GM19240 (cell line): ENCODE results near the gene TFEB.

Source experiments
- DNase-seq: peaks from one replicate; pipeline ENCODE4 v3.0.0; 2011; ENCODE audit warnings: low spot score; ENCODE audit not compliant: insufficient read length

The TFEB gene

DNA sequence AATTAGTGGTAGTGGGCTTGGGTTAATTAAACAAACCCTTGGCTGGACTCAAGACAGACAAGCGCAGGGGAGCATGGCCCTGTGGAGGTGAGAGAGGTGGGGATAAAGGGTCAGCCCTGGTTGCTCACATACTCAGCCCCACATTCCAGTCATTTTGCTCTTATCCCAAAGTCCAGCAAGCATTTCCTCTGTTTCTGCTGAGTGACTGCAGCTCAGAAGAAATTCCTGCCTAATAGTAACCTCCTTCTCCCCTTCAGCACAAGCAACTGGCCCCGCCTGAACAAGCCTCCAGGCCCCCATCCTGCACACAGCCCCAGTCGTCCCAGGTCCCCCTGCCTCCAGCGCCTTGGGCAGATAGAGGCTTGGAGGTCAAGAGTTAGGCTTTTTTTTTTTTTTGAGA lies 3.6 kb upstream of the TFEB start:
- no peak for DNase-seq

DNA sequence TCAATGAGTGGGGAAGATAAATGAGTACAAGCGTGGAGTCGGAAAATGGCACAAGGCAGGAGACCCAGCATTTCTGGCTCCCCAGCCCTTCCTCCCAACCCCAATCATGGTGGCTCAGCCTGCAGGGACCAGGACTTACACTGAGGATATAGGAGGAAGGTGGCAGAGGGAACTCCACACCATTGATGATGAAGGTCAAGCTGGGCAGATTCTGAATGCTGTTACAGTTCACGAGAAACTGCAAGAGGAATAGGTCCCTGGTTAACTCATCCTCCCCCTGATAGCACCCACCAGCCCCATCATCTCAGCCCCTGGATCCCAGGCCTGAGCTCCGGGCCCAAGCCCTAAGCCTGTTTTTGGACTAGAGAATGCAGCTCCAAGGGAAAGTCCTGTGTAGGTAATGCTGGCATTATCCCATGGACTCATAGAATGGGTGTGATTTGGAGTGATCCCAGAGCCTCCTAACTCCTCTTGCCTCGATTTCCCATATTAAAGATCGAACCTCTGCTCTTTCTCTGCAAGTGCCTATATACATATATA lies 2.3 kb upstream of the TFEB start:
- no peak for DNase-seq

DNA sequence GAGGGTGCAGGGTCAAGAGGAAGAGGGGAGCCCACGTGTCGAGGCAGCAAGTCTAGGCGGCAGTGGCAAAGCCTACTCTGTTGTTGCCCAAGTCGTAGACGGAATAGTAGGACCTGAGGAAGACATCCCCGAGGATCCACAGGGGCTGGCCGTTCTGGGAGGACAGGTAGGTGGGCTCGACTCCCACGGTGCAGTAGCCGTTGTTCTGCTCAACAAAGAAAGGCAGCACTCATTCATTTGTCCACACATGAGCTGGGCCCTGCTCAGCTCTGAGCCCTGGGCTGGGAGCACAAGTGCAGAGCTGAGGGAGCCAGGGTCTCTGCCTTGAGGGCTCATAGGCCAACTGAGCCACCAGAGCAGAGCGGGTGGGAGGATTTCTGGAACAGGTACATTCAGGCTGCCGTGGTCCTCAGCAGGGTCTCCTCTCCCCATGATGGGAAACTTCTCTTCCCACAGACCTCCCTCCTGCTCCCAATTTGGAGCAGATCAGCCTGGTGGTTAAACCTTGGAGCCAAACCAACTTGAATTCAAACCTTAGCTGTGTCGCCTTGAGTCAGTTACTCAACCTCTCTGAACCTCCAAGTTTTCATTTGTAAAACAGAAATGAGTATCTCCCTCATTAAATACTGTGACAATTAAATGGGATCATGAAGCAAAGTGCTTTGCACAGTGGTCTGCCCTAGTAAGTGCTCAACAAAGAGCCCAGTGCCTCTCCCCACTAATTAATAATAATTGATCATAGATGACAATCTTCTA lies 1.6 kb upstream of the TFEB start:
- no peak for DNase-seq

DNA sequence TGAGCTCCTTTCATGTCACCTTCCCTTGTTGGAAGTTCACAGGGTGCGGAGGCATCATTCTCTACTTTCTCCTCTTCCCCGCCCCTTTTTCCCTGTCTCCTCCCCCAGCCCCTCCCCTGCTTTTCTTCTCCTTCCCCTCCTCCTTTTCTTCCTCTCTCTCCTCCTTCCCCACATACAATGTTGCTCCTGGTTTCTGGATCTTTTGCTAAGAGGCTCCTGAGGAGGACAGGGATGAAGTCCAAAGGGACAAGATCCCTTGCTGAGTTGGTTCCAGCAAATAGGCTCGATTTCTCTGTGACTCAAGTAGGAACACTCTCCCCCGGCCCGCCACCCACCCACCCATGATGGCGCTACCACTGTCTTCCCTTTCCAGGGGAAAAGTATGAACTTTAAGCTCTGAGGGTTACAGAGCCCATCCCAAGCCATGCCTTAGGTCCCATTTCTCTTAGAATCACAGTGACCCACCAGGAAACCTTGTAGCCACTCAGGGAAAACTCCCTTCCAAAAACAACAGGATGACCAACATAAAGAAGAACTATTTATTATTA lies 852 bp upstream of the TFEB start:
- DNase-seq = no peak

DNA sequence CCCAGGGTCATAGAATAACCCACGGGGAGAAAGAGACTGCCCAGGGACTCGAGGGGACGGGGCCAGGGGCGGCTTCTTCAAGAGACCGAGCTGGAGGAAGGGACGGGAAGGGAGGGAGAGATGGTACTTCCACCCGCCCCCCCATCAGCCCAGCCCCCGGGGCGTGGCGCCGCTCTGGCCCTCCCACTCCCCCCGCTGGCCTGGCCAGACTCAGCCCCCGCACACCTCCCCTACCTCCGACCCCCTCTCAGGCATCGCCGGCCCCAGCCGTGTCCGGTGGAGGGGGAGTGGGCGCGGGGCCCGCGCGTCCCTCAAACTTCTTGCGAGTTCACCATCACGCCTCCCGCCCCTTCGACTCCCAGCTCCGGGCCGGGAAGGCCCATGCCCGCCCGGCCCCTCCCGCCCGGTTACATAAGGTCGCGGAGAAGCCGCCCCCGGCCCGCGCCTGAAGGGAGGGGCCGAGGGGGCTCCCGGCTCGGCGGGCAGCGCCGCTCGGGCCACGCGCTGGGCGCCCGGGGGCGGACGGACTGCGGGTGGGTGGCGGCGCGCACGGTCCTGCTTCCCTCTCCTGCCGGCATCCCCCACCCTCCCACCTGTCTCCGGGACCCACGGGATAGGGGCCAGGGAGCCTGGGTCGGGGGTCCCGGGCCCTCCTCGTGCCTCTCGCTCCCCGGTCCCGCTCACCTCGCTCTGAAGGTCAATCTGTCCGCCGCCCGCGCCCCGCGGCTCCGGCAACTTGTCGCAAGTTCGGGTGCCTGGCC lies 562 bp downstream of the TFEB start:
- DNase-seq = peak; percentile 72

DNA sequence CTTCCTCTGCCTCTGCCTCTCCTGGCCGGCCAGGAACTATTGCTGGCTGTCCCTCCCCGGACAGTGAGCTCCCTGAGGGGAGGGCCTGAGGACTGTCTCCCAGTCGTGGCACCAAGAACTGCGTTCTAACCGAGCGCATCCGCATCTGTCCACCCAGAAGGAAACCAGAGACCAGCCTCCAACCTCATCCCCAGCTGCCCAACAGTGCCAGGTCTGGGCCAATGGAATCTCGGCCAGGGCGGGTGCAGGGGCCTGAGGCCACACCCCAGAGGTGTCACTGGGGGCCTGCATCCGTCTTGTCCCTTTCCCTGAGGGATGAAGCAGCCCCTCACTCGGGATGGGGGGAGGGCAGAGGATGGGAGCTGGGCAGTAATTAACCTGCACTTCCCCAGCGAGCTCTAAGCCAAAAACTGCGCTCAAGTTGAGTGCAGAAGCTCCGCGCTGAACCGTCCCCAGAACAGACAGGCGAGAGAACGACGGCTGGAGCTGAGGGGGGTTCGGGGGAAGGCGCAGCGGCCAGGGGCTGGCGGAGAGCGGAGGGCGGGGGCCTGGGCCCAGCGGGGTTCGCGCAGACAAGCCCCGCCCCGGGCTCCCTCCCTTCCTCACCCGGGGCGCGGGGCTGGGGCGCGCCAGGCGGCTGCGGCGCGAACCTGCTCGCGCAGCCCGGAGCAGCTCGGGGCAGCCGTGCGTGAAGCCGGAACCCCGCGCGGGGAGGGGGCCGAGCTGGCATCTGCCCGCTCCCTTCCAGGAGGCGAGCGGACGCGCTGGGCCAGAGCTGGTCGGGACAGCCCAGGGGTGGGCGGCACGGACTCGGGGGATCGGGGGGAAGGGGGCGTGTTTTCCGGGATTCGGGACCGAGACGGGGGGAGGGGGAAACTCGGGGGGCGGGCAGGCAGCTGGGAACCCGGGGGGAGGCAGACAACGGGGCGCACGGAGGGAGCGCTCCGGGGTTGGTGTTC lies 1.4 kb downstream of the TFEB start:
- DNase-seq = peak; percentile 83

DNA sequence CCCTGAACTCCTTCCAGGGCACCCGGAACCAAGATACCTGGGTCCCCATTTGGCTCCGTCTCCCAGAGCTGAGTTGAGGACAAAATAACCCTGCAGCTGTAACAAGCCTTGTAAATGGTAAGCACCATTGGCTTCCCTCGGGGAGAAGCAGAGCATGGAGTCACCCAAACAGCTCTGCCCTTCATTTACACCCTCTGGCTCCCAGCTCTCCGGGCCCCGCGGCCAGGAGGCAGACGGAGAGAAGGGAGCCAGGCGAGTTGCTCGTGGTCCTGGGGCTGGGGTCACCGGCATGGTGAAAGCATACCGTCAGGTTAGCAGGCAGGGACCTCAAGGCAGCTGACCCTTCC lies 2.1 kb downstream of the TFEB start:
- no peak for DNase-seq

DNA sequence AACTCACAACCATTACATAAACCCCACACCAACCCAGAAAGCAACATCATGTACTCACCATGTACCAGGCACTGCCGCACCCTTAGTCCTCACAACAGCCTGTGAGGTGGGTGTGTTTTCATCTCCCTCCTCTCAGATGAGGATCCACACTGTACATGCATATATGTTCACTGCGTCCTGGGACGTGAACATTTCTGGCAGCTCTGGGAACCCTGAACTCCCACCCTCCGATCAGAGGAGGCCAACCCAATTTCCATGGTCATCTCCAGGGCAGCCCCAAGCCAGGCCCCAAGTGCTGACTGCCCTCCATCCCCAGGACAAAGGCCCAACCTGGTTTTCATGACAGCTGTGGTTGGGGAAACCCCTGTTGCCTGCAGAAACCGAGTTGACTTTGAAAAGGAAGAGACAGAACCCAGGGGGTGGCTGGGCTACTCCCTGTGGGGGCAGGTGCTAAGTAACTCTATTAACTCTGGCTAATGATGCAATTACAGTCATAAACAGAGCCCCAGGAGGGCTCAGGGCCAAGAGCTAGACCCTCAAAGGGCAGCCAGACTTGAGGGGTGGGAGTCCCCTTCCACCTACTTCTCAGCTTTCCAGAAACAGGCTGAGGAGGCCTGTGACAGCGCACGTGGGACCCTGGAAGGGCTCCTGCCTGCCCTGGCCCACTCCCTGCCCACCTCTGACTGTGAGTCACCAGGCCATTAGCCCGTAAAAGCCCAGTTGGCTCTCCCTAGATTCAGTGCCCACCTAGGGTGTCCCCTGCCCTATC lies 2.6 kb downstream of the TFEB start:
- peak; percentile 73 for DNase-seq

DNA sequence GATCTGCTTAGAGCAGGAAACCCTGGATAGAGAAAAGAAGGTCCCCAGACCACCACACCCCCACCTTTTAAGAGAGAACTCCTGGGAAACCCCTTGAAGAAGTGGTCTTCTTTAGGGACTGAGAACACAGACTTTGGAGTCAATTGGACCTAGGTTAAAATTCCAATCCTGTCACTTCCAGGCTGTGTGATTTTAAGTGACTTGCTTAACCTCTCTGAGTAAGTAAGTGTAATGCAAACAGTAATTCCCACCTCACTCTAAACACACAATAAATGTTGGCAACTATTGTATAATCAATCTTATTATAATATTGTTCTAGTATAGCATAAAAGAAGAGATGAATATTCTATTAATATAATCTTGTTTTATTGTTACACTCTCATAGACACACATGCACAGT lies 3.3 kb downstream of the TFEB start:
- DNase-seq = no peak

DNA sequence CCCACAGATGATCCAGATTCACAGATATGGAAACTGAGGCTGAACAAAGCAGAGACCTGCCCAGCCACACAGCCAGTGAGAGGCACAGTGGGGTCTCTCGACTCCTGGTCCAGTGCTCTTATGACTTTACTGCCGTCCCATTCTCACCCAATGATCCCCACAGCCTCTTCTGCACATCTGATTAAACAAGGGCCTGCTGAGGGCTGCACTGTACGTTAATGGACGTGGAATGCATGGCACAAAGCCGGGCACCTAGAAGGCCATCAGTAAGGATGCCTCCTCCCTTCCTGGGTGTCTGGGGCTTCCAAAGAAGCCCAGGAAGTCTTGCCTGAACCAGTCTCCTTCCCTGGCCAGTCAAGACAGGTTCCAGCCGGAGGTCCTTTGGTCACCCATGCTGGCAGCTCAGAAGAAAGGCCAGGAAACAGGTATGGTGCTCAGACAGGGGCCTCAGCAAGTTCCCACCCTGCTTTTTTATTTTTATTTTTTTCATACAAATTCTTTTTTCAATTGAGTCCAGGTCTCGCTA lies 3.8 kb downstream of the TFEB start:
- no peak for DNase-seq

DNA sequence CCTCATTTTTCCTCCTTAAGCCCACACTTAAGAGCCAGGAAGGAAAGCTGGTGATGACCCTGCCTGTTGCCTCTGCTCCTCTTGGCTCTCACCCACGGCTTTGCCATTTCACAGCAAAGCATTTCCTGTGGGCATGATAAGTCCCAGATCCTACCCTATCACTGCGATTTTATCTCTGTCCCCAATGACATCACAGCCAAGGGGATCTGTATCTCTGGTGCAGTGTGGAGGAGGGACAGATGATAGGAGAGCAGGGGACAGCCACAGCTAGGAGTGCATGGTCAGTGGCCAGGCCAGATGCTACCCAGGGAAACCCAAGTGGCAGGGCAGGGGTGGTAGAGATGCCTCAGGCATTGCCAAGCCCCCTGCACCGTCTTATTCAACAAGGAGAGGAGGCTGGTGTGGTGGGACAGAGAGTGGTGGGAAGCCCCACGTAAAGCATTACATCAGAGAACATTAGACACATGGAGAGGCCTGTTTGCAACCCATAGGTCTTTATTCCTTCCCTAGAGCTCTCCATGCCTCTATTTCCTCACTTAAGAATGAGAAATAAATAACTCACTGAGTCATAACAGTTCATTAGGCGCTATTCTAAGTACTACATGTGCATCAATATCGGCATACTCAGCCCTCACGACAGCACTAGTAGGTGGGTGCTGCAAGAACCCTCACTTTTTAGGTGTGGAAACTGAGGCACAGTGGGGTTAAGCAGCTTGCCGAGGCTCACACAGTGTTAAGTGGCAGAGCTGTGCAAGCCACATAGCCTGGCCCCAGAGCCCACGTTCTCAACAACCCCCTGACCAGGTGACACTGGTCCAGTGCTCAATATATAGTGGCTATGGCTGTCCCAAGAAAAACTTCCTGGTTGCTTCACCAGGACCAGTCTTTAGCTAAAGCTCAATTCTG lies 4.6 kb downstream of the TFEB start:
- no peak for DNase-seq

DNA sequence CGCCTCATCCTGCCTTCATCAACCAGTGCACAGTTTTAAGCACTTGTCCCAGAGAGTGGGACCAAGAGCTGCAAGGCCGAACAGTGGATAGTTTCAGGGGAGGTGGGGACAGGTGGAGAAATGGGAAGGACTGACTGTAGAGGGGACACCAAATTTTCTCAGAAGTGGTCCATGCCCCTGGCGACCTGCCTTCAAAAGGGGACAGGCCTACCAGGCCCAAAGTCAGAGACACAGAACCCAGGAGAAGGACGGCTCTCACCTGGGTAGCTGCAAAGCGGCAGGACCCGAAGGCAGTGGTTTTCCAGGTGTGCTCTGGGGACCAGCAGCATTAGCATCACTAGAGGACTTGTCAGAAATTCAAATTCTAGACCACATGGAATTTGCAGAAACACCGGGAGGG lies 5.8 kb downstream of the TFEB start:
- no peak for DNase-seq

DNA sequence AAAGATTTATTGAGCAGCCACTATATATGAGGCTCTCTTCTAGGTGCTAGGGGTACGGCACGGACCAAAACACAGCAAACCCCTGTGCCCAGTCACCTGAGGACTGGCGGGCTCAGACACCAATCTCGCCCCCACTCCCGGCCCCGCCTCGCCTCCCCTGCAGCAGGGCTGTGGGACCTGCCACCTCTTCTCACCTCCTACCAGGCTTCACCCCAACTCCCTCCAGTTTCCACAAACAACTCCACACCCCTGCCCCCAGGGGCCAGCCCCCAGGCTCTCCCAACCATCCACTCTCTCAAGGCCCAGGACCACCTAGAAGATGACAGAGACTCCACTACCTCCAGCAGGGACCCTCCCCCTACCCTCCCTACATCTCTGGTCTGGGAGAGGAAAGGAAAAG lies 6.5 kb downstream of the TFEB start:
- no peak for DNase-seq

DNA sequence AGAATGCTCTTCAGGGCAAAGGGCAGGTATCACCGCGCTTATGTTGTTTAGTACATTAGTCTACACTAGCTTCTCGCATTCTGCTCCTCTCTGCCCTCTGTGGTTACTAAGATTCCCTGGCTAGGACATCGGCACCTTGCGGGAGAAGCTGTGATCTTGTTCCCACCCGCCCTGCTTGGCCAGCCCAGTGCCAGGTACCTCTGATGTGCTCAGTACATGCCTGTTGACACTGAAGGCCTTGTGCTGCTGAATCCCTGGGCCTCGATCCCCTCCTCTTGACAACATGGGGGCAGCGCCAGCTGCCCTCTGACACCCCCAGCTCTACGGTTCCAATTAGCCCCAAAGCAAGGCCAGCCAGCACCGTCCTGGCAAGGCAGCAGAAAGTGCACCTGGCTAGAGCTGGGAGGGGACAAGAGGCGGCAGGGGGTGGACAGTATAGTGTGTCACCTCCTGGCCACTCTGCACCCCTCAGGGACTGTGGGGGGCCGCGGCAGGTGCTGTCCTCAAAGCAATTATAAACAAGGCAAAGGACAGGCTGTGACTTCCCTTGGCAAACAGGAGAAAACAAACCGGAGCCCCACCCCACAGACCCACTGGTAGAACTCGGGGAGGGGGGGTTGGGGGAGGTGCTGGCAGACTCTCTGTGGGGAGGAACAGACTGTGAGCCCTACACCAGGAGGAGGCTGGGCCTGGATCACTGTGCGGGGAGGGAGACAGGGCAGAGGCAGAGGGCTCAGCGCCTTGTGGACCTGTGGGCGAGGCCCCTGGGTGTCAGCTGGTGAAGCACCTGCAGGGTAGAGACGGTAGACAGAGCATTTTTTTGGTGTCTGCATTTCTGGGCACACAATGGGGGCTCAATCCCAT lies 7.1 kb downstream of the TFEB start:
- no peak for DNase-seq

DNA sequence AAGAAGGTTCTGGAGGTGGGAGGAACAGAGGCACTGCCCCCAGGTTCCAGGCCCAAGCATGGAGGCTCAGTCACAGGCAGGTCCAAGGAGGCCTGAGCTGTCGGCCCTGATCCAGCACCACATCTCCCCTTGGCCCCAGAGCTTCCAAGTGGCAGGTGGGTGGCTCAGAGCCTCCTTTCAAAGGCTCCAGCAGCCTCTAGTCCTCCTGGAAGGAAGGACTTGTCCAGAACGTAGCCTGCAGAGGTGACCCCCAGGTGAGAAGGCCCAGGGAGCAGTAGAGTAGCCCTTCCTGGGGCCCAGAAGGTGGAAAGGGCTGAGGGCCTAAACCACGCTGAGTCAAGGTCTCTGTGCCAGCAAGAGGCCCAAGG lies 7.7 kb downstream of the TFEB start:
- no peak for DNase-seq

DNA sequence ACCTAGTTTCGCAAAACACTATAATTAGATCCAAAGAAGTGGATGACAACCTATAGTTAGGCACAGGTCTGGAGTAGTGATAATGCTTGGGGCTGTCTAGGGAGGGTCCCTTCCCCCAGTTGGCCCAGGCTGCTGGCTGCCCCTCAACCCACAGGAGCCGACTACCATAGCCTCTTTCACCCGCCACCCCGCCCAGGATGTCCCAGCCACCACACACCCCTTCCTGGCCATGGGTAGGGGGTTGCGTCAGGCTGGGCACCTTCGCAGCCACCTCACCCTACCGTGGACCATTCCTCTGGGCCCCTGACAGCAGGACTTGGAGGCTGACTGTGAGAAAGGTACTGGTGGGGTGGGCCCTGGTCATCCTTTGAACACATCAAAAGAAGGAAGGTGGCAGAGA lies 8.5 kb downstream of the TFEB start:
- no peak for DNase-seq

DNA sequence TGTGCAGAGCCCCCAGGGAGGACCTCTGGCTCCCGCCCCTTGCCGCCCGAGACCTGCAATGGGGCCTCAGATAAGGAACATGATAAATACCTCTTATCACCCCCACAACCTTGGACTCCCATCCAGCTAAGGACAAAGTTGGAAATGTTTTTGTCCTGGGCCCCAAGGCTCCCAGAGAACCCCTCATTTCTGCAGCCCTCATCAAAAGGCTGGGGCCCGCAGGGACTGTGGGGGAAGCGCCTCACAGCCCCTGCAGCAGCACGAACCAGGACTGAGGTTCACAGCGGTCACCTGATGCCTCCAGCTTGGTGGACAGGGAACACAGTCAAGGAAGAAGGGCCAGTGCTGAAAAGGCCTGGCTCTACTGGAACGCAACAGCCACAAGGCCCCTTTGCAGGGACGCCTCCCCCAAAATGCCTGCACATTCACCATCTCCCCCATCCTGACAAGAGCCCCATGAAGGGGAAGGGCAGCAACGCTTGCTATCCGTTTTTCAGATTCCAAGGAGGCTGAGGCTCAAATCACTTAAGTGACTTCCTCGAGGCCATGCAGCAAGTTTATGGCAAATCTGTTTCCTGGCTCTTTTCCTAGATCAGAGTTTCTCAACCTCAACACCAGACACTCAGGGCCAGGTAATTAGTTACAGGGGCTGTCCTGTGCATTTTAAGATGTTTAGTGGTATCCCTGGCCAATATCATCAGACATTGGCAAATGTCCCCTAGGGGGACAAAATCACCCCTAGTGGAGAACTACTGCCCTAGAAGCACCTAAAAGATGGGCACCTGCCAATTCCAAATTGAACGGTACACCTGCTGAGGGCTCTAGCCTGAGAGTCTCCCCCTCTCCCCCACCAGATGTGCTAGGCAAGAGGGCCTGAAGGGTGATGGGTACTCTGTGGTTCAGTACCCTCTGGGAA lies 10.6 kb downstream of the TFEB start:
- no peak for DNase-seq

DNA sequence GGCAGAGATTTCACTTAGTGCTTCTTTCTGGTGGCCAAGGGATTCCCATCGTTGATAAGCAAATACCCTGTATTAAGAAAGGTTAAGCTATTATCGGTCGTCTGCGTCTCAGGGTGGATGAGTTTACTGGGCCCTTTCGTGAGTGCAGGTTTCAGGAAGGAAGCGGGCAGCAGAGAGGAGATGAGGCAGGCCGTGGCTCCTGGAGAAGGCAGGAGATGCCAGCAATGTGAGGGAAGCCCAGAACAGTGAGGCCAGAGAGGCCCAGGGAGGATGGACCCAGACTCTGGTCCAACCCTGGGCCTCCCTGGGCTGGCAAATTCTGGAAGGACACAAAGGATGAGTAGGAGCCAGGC lies 11.2 kb downstream of the TFEB start:
- DNase-seq = no peak
